WI38 (cell line): ENCODE measurements around the gene ABHD10.

Experiments
- H3K4me3 ChIP-seq: 2 replicates; pipeline ENCODE4 v1.5.1; 2011; ENCODE audit warnings: low read depth, mild to moderate bottlenecking, control low read depth, low read length
- CTCF ChIP-seq: IDR thresholded peaks from 2 replicates; pipeline ENCODE4 v1.5.1; 2012; ENCODE audit warnings: low read depth, mild to moderate bottlenecking, control low read depth, low read length

ABHD10 gene

GRCh38 chr3:111952866-111953450, 25.9 kb upstream of the ABHD10 start:
- H3K4me3 ChIP-seq: no peak overlapping the region
- TF ChIP-seq CTCF: no peak

- H3K4me3 ChIP-seq: no peak overlapping the region
- no peak for TF ChIP-seq CTCF
These were observed 24.4 kb upstream of the ABHD10 start for GRCh38 chr3:111954228-111954990.

- TF ChIP-seq CTCF: no peak
These were observed 22.9 kb upstream of the ABHD10 start for GRCh38 chr3:111955876-111956275.

GRCh38 chr3:111956449-111956848, 22.4 kb upstream of the ABHD10 start:
- no peak for TF ChIP-seq CTCF

More at GRCh38 chr3:111955876-111956275, 22.9 kb upstream of the ABHD10 start:
- H3K4me3 ChIP-seq: no peak overlapping the region

GRCh38 chr3:111956995-111957734, 21.7 kb upstream of the ABHD10 start:
- no peak overlapping the region for H3K4me3 ChIP-seq
- no peak for TF ChIP-seq CTCF

More at GRCh38 chr3:111956449-111956848, 22.4 kb upstream of the ABHD10 start:
- H3K4me3 ChIP-seq: no peak overlapping the region

- no peak for TF ChIP-seq CTCF
- H3K4me3 ChIP-seq: no peak overlapping the region
These were observed 17.2 kb upstream of the ABHD10 start for GRCh38 chr3:111961461-111962164.
